Measurements from ENCODE around the gene C1QTNF9. TPM values are rescaled to one million over a fixed set of nuclear protein-coding genes. Genes with fewer than 3 reads are reported as not detected.
"Not testable (repeated sequence)": the region's sequence is repeated elsewhere in the genome, so short reads cannot be mapped to it uniquely, and the experiment has no call there.

Gene C1QTNF9, protein sequence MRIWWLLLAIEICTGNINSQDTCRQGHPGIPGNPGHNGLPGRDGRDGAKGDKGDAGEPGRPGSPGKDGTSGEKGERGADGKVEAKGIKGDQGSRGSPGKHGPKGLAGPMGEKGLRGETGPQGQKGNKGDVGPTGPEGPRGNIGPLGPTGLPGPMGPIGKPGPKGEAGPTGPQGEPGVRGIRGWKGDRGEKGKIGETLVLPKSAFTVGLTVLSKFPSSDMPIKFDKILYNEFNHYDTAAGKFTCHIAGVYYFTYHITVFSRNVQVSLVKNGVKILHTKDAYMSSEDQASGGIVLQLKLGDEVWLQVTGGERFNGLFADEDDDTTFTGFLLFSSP
- total RNA-seq (2014; rRNA removed; shearing (Covaris generic)): 0.10 TPM in 1 of 2 replicates, not detected in the other

DNA sequence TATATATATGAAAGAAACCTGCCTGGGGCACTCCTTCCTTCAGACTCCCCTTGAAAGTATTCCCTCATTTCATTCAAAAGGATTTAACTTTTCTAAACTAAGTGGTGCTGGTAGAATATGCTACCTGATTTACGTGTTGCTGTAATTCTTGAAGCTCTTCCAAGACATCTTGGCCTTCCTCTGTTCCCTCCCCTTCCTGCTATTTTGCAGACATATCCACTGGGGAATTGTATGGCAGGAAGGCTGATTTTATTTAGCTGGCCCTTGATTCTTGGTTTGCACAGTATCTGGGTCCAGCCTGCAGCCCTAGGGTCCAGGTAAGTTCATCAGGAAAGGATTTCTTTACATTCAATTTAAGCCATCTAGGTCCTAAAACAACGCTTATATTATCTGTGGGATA, at the start of gene C1QTNF9:
Gene C1QTNF9 (plus strand): TSS at position 281 of the 400 bp plus-strand sequence. CDS start 6,424 bp downstream, outside the sequence.
- H3K27me3 ChIP-seq (ENCODE audit: control insufficient read depth, insufficient read depth, low read length); H3K36me3 ChIP-seq (replicated peaks; ENCODE audit: control insufficient read depth, insufficient read depth, low read length); H3K4me3 ChIP-seq (ENCODE audit: insufficient read depth, low read depth, low read length): not testable (repeated sequence)
- DNase-seq: peak; percentile 8

DNA sequence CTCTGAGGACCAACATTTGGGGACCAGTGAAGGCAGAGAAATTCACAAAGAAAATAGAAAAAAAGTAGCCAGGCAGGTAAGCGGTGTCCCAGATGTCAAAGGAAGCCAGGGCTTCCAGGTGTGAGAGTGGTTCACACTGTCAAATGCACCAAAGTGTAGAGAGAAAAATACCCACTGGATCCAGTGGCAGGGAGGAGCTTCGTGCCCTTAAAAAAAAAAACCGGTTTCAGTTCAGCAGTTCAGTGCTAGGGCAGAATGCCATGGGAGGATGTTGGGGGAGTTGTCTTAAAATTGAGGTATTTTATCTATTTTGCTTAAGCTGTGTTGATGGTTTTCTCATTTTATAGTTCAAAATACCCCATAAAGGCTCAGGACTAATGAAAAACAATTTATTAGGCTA, 47.8 kb upstream of the C1QTNF9 start:
- Histone ChIP-seq H3K4me3 (ENCODE audit: insufficient read depth, low read depth, low read length) (no peak overlapping the region), H3K36me3 (replicated peaks; ENCODE audit: control insufficient read depth, insufficient read depth, low read length) (no peaks in the 10 kb centered on the region), H3K27me3 (ENCODE audit: control insufficient read depth, insufficient read depth, low read length) (no peaks in the 10 kb centered on the region)
- DNase-seq: no peak

DNA sequence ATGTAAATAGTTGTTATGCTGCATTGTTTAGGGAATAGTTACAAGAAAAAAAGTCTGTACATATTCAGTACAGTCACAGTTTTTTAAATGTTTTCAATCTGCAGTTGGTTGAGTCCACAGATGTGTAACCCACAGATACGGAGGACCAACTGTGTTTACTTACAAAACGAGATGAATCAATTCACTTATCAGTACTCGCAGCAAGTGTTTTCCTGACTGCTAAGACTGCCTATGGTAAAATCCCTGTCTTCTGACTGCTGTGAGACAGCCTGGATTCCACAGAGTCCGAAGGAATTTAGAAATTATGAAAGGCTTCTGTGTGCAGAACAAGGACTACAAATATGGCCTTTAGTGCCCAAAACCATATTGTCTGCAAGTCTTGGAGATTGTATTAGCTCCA, 45.7 kb upstream of the C1QTNF9 start:
- Histone ChIP-seq H3K27me3 (ENCODE audit: control insufficient read depth, insufficient read depth, low read length) (no peaks in the 10 kb centered on the region), H3K36me3 (replicated peaks; ENCODE audit: control insufficient read depth, insufficient read depth, low read length) (no peaks in the 10 kb centered on the region), H3K4me3 (ENCODE audit: insufficient read depth, low read depth, low read length) (no peak overlapping the region)
- no peak for DNase-seq

DNA sequence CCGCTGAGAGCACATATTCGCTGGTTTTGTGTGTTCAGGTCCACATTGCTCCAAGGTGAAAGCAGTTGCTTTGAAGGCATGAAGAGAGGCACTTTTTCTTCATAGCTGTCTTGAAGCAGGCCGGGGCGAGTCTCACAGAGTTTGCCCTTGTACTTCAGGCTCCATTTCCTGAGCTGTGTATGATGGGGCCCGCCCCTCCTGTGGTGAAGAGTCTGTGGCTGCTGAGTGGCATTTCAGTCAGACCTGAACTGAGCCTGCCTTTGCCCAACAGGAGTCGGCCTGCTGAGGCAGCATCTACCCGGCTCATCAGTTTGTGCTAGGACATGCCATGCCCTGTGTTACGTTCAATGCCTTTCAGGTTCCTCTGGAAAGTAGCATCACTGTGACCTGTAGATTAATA, 44.4 kb upstream of the C1QTNF9 start:
- no peaks in the 10 kb centered on the region for H3K36me3 ChIP-seq (replicated peaks; ENCODE audit: control insufficient read depth, insufficient read depth, low read length)

DNA sequence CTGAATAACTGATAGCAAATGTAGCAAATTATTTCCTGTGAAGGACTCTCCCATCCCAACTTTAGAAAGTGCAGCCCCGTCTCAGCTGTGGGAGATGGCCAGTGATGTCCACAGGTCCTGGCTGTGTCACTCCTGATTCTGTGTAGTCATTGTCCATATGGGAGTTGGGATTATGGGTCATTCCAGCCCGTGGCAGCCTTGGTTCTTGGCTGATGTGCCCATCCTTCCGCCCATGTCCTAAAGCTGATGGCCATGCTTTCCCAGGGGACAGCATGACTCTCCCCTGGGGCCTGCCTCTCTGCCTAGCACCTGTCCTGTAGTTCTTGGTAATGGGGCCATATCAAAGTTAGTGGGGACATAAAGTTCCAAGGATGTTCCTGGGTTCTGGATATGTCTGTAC, 43.9 kb upstream of the C1QTNF9 start:
- Histone ChIP-seq H3K27me3 (ENCODE audit: control insufficient read depth, insufficient read depth, low read length) (no peaks in the 10 kb centered on the region), H3K36me3 (replicated peaks; ENCODE audit: control insufficient read depth, insufficient read depth, low read length) (no peaks in the 10 kb centered on the region), H3K4me3 (ENCODE audit: insufficient read depth, low read depth, low read length) (no peak overlapping the region)
- DNase-seq: no peak

More for the DNA sequence above, 44.4 kb upstream of the C1QTNF9 start:
- no peak for DNase-seq
- Histone ChIP-seq H3K27me3 (ENCODE audit: control insufficient read depth, insufficient read depth, low read length) (no peaks in the 10 kb centered on the region), H3K4me3 (ENCODE audit: insufficient read depth, low read depth, low read length) (no peak overlapping the region)

DNA sequence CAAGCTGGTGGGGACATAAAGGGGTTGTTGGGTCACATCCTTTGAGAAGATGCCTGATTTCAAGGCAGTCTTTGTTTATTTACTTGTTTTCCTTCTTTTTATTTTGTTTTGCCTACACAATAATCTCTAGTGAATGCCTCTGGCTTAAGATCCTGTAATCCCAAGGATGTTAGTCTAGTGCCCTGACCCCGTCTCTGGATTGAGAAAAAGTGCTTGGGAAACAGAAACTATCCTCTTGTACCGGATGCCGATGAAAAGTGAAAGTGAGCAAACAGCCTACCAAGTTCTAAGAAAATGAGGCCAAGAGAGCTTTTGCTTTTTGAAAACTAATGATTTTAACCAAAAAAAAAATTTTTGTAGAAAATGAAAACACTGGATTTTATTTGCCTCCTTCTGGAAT, 42.1 kb upstream of the C1QTNF9 start:
- no peak for DNase-seq
- Histone ChIP-seq H3K27me3 (ENCODE audit: control insufficient read depth, insufficient read depth, low read length) (no peaks in the 10 kb centered on the region), H3K4me3 (ENCODE audit: insufficient read depth, low read depth, low read length) (no peak overlapping the region), H3K36me3 (replicated peaks; ENCODE audit: control insufficient read depth, insufficient read depth, low read length) (no peaks in the 10 kb centered on the region)

DNA sequence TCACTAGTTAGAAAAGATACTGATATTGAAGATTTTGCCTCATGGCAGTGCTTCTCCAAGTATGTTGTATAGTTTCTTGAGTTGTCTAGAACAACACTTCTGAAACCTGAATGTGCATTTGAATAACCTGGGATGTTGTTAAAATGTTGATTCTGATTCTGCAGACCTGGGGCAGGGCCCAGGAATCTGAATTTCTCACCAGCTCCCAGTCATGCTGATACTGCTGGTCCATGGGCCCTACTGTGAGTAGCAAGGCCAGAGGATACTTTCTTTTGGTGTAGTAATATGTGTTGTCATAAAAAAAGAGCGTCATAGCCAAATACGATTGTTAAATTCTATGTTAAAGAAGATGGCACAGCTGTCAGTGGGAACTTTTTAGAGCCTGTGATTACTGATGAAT, 41.6 kb upstream of the C1QTNF9 start:
- Histone ChIP-seq H3K36me3 (replicated peaks; ENCODE audit: control insufficient read depth, insufficient read depth, low read length) (no peaks in the 10 kb centered on the region), H3K27me3 (ENCODE audit: control insufficient read depth, insufficient read depth, low read length) (no peaks in the 10 kb centered on the region), H3K4me3 (ENCODE audit: insufficient read depth, low read depth, low read length) (no peak overlapping the region)
- DNase-seq: no peak

DNA sequence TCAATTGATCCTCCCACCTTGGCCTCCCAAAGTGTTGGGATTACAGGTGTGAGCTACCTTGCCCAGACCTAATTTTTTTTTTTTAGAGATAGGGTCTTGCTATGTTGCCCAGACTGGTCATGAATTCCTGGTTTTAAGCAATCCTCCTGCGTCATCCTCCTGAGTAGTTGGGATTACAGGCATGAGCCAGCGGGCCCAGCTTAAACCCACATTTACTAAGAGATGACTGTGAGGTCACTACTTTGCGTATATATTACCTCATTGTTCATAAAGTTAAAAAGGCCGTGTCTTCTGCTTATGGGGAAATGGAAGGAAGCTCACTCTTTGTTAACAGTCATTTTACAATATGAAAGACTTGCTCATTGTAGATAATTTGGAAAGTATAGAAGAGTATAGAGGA, 39.6 kb upstream of the C1QTNF9 start:
- H3K27me3 ChIP-seq (ENCODE audit: control insufficient read depth, insufficient read depth, low read length): no peaks in the 10 kb centered on the region
- no peak overlapping the region for H3K4me3 ChIP-seq (ENCODE audit: insufficient read depth, low read depth, low read length)
- no peak for DNase-seq
- H3K36me3 ChIP-seq (replicated peaks; ENCODE audit: control insufficient read depth, insufficient read depth, low read length): no peaks in the 10 kb centered on the region

DNA sequence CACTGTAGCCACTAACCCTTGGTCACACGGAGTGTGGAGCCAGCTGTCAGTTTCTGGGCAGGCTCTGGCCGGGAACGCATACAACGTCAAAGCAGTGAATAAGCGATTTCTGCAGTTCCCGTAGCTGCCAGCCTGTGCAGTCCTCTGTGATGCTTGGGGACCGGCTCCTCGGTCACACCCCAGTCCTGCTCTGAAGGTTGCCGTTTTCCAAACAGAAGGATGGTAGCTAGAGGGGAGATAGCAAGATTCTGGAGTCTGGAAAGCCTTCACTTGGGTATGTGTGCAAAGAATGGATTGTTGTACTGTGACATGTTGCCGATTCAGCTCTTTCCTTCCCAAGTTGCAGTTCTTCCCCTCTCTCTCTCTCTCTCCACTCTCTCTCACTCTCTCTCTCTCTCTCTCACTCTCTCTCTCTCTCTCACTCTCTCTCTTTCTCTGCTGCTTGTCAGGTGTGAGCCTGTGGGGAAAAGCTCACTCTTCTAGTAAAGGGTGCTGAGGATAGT, 38.7 kb upstream of the C1QTNF9 start:
- no peaks in the 10 kb centered on the region for H3K27me3 ChIP-seq (ENCODE audit: control insufficient read depth, insufficient read depth, low read length)
- H3K4me3 ChIP-seq (ENCODE audit: insufficient read depth, low read depth, low read length): no peak overlapping the region
- no peak for DNase-seq
- H3K36me3 ChIP-seq (replicated peaks; ENCODE audit: control insufficient read depth, insufficient read depth, low read length): no peaks in the 10 kb centered on the region

DNA sequence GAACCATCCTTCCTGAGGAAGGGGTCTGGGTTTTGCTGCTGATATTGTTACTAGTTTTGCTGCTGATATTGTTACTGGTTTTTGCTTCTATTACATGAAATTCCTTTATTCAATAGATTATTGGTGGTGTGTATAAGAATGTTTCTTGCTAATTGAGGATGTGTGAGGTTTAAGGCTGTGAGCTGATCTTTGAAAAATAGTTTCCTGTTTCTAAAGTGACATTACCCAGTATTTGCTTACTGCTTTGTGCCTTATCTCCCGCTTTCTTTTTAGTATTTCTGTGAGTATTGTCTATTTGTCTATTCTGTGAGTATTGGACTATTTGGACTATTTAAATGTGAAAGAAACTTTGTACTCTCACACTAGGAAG, 38.2 kb upstream of the C1QTNF9 start:
- DNase-seq: no peak
- Histone ChIP-seq H3K27me3 (ENCODE audit: control insufficient read depth, insufficient read depth, low read length) (no peaks in the 10 kb centered on the region), H3K4me3 (ENCODE audit: insufficient read depth, low read depth, low read length) (no peak overlapping the region), H3K36me3 (replicated peaks; ENCODE audit: control insufficient read depth, insufficient read depth, low read length) (no peaks in the 10 kb centered on the region)

DNA sequence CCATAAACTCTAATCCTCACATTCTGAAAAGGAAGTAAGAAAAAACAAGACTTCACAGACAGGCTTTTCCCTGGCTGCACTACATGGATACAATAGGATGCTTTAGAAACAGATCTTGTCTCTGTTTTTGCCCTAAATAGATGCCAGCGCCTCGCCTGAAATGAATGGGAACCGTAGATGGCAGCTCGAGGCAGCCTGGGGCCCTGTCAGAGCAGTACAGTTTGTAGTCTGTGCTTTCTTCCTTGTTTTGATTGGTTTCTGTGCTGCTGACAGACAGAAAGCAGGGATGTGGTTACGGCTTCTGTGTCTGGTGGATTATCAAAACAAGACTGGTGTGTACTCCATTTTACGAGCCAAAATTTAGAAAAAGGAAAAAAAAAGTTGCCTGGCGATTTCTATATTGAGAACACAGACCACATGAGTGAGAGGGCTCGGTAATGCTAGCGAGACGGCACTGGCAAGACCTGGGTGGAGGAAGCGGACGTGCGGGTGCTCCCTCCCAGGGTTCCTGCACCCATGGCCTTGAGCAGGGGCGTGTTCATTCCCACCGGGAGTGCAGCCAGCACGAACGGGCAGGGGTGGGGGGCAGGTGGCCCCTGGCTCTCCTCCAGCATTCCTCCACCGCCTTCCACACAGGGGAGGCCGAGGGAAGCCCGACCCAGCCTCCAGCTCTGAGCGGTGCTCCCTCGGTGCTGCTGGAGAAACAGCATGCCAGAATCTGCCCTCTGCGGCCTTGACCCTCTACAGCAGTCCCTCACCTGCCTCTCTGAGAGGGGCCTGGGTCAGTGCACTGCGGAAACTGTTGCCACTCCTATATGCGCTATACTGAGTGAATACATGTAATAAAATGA, 37.6 kb upstream of the C1QTNF9 start:
- Histone ChIP-seq H3K4me3 (ENCODE audit: insufficient read depth, low read depth, low read length) (no peak overlapping the region), H3K36me3 (replicated peaks; ENCODE audit: control insufficient read depth, insufficient read depth, low read length) (no peaks in the 10 kb centered on the region), H3K27me3 (ENCODE audit: control insufficient read depth, insufficient read depth, low read length) (no peaks in the 10 kb centered on the region)
- DNase-seq: no peak

DNA sequence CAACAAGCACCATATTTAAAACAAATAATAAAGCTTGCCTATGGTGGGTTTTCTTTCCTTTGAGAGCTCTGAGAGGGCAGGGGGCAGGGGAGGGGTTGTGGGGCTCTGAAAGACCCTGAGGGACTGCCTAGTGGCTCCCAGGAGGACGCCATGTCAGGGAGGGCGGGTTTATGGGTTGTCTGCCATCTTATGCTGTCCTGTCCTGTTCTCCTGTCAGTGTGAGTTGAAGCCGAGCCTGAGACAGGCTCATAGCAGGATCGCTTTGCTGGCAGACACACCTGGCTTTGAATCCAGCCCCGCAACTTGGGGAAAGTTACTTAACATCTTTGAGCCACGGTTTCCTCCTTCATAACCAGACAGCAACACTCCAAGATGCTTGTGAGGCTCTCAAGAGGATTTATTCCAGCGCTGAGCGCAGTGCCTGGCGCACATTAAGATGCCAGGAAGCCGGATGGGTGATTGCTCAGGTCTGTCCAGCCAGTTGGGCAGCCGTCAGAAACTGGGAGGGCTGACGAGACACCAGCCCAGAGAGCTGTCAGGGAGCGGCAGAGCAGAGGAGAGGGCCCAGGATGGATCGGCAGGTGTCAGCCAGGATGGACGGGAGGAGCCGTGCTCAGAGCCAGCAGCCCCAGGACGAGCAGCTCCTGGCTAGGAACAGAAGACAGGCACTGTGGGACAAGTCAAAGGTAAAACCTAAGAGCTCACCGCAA, 36.8 kb upstream of the C1QTNF9 start:
- no peaks in the 10 kb centered on the region for H3K27me3 ChIP-seq (ENCODE audit: control insufficient read depth, insufficient read depth, low read length)
- H3K36me3 ChIP-seq (replicated peaks; ENCODE audit: control insufficient read depth, insufficient read depth, low read length): no peaks in the 10 kb centered on the region
- no peak for DNase-seq
- no peak overlapping the region for H3K4me3 ChIP-seq (ENCODE audit: insufficient read depth, low read depth, low read length)

DNA sequence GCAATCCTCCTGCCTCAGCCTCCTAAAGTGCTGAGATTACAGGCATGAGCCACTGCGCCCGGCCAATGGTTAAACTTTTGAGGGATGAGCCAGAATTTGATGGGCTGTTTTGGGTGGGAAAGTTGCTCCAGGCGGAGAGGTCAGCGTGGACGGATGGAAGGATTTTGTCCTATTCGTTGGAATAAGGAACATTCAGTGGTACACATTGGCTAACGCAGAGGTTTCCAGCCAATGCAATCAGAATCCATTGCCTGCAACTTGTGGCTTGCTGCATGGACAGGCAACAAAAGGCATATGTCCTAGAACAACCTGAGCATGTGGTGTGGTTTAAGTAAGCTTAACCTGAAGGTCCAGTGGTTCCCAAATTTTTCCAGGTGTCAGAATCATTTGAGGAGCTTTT, 35.5 kb upstream of the C1QTNF9 start:
- no peak for DNase-seq
- Histone ChIP-seq H3K36me3 (replicated peaks; ENCODE audit: control insufficient read depth, insufficient read depth, low read length) (no peaks in the 10 kb centered on the region), H3K4me3 (ENCODE audit: insufficient read depth, low read depth, low read length) (no peak overlapping the region), H3K27me3 (ENCODE audit: control insufficient read depth, insufficient read depth, low read length) (no peaks in the 10 kb centered on the region)

DNA sequence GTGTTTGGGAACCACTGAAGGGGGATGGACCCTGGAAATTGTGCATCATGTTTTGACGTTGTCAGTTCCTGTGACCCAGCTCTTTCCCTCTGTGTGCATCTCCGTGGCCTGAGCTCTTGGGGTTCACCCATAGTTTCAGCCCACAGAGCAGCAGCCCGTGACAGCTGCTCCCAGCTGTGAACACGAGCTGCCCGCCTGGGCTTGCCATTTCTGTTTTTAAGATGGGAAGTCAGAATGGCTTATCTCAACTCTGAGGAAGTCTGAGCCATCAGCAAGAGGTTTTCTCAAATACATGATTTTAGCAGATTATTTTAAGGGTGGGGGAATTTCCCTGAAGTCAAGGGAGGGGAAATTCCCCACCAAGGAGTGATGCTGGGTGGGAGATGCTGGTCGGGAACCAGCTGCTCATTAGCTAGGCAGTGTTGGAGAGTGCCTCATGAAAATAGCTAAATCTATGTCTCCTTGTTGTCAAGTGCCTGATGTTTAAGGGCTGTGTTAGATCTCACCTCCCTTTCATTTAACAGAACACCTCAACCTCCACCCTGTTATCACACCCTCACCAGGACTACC, 34.8 kb upstream of the C1QTNF9 start:
- Histone ChIP-seq H3K36me3 (replicated peaks; ENCODE audit: control insufficient read depth, insufficient read depth, low read length) (no peaks in the 10 kb centered on the region), H3K27me3 (ENCODE audit: control insufficient read depth, insufficient read depth, low read length) (no peaks in the 10 kb centered on the region), H3K4me3 (ENCODE audit: insufficient read depth, low read depth, low read length) (no peak overlapping the region)
- DNase-seq: no peak
